Skeletal muscle satellite cell (primary cell): ENCODE measurements around the gene SNAI3.

Experiments used
- H3K27me3 ChIP-seq: 2 replicates; pipeline ENCODE4 v1.7.0; 2013; ENCODE audit warnings: low read length; ENCODE audit not compliant: control insufficient read depth, insufficient read depth
- H3K36me3 ChIP-seq: 2 replicates; pipeline ENCODE4 v1.7.0; 2013; ENCODE audit warnings: mild to moderate bottlenecking, control low read depth, low read length; ENCODE audit not compliant: insufficient read depth
- H3K4me1 ChIP-seq: 2 replicates; pipeline ENCODE4 v1.7.0; 2013; ENCODE audit warnings: low read length; ENCODE audit not compliant: control insufficient read depth, insufficient read depth
- H3K4me2 ChIP-seq: 2 replicates; pipeline ENCODE4 v1.7.0; 2013; ENCODE audit warnings: mild to moderate bottlenecking, low read length
- H3K4me3 ChIP-seq: 2 replicates; pipeline ENCODE4 v1.7.0; 2013; ENCODE audit warnings: low read length
- H3K9ac ChIP-seq: 2 replicates; pipeline ENCODE4 v1.7.0; 2013; ENCODE audit warnings: mild to moderate bottlenecking, low read depth, low read length, moderate library complexity
- H3K9me3 ChIP-seq: replicated peaks from 2 replicates; pipeline ENCODE4 v1.7.0; 2013; ENCODE audit warnings: mild to moderate bottlenecking, control low read depth, low read length

Gene SNAI3

DNA sequence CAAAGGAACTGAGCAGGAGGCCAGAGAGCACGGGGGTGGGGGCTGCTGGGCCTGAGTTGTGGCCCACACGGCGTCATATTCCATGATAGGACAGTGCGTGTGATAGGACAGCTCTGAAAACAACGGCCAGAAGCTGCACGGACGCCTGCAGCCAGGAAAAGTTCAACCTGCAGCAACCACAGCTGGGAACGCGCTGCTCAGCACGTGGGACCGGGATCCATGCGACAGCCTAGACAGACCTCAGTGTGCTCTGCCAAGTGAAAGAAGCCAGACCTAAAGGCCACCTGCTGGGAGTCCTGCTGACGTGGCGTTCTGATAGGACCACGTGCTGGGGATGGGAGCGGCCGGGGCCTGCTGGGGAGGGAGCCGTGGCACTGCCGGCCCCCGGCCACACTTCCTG is 41.6 kb upstream of the SNAI3 start:
- H3K9ac ChIP-seq, result no peak overlapping the region

DNA sequence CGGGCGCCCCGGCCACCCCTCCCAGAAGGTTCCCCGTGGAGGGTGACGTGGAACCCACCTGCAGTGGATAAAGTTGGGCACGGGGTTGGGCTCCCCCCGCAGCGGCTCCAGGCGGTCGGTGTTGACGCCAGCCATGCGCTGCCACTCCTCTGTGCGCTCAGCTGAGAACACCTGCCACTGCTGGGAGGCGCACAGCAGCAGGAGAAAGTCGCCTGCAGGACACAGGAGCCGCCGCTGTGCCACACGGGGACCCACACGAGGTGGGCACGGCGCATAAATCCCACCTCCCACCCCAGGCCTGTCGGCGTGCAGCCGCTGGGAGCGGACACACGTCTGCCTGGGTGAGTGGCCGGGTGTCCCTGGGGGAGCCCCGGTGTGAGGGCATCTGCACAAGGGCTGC is 40.7 kb upstream of the SNAI3 start:
- H3K36me3 ChIP-seq, result peaks cover 76% of the 10 kb centered on the region
- H3K4me2 ChIP-seq, result no peak overlapping the region
- no peak overlapping the region for H3K9ac ChIP-seq
- H3K9me3 ChIP-seq, result no peaks in the 10 kb centered on the region
- H3K4me3 ChIP-seq, result no peak overlapping the region
- H3K27me3 ChIP-seq, result no peaks in the 10 kb centered on the region
- H3K4me1 ChIP-seq, result no peaks in the 10 kb centered on the region

More for the DNA sequence above, 41.6 kb upstream of the SNAI3 start:
- no peaks in the 10 kb centered on the region for H3K4me1 ChIP-seq
- H3K36me3 ChIP-seq, result peaks cover 77% of the 10 kb centered on the region
- no peaks in the 10 kb centered on the region for H3K9me3 ChIP-seq
- H3K27me3 ChIP-seq, result no peaks in the 10 kb centered on the region
- no peak overlapping the region for H3K4me2 ChIP-seq
- H3K4me3 ChIP-seq, result no peak overlapping the region

DNA sequence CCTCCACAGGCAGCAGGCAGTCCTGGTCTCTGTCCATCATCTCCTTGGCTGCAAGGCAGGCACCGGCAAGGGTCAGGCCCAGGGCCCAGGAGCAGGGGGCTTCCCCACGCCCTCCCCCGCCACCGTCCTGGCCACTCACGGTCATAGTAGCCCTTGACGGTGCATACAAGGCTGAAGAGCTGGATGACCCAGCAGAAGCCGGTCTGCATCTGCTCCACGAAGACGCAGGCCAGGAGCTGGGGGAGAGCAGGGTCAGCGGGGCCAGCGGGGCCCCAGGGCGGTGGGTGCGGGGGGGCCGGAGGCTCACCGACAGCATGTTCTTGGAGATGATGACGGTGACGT is 40.1 kb upstream of the SNAI3 start:
- H3K9me3 ChIP-seq, result no peaks in the 10 kb centered on the region
- no peak overlapping the region for H3K4me2 ChIP-seq
- no peak overlapping the region for H3K9ac ChIP-seq
- no peaks in the 10 kb centered on the region for H3K27me3 ChIP-seq
- no peaks in the 10 kb centered on the region for H3K4me1 ChIP-seq
- H3K4me3 ChIP-seq, result no peak overlapping the region
- peaks cover 79% of the 10 kb centered on the region for H3K36me3 ChIP-seq

DNA sequence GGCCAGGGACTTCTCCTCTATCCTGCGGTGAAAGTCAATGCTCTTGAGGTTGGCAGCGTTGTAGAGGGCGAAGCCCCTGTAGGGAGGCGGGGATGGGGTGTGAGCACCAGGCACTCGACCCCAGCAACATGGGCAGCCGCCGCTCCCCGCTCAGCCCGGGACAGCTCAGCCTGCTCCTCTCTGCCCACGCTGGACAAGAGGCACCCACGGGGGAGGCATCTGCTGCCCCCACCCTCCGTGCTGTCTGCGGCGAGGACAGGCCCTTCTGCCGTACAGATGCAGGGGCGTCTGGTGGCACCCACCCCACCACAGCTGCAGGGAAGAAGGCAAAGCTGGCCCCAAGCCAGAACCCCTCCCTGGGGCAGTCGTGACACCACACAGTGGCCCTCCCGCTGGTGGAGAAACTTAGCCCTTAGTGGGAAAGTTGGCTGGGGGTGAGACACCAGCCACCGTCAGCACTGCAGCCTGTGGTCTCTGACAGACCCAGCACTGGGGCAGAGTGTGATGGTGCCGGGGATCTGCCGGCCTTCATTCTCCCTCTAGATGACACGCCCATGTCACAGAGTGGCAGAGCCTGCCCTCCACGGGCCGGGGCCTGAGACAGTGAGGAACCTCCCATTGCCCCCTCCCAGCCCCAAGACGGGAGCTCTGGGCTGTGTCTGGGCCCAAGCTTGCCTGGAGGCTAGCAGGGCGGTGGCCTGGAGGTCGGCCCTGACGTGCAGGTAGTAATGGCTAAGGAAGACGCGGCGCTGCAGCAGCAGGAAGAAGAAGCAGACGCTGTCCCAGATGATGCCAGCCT is 39.5 kb upstream of the SNAI3 start:
- H3K9me3 ChIP-seq, result no peaks in the 10 kb centered on the region
- H3K4me3 ChIP-seq, result no peak overlapping the region
- no peak overlapping the region for H3K9ac ChIP-seq
- peaks cover 79% of the 10 kb centered on the region for H3K36me3 ChIP-seq
- H3K4me1 ChIP-seq, result no peaks in the 10 kb centered on the region
- no peaks in the 10 kb centered on the region for H3K27me3 ChIP-seq
- no peak overlapping the region for H3K4me2 ChIP-seq

DNA sequence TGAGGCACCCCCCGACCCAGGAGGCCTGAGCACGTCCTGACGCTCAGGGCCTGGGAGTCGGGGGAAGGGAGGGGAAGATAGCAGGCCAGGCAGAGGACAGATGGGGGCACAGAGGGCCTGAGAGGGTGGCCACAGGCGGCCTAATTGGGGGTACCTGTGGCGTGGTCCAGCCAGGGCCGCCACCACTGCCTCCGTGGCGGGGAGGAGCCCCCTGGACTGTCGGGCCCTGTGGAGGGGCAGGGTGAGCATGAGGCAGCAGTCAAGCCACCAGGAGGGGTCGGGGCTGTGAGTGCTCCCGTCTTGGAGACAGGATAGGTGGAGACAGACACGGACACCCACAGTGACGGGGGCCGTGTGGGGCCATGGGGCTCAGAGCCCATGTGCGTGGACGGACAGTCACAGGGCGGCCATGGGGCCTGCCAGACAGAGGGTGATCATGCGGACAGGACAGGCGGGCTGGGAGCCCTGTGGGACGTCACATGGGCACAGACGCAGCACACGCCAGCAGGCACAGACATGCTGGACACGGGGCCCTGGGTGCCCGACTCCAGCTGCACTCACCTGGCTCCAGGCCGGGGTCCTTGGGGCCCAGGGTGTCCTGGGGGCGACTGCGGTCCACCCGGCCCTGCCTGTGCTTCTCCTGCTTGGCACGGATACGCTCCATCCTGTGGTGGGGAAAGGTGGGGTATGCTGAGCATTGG is 38.7 kb upstream of the SNAI3 start:
- Histone ChIP-seq H3K9me3 (no peaks in the 10 kb centered on the region), H3K27me3 (no peaks in the 10 kb centered on the region), H3K4me3 (no peak overlapping the region), H3K4me1 (no peaks in the 10 kb centered on the region), H3K9ac (no peak overlapping the region), H3K36me3 (peaks cover 80% of the 10 kb centered on the region), H3K4me2 (no peak overlapping the region)

DNA sequence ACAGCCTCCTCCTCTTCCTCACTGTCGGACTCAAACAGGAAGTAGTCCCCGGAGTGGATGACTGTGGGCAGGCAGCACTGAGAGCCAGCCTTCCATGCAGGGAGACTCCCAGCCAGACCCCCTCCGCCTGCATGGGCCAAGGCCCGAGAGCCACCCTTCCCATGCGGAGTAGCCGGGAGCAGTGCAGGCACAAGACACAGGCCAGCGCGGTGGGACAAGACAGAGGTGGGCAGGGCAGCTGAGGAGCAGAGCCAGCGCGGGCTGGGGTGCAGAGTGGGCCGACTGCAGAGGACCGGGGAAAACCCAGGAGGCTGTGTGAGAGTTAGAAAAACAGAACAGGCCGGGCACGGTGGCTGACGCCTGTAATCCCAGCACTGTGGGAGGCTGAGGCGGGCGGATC is 37.6 kb upstream of the SNAI3 start:
- Histone ChIP-seq H3K4me1 (no peaks in the 10 kb centered on the region), H3K4me2 (no peak overlapping the region), H3K9me3 (no peaks in the 10 kb centered on the region), H3K27me3 (no peaks in the 10 kb centered on the region), H3K9ac (no peak overlapping the region), H3K4me3 (no peak overlapping the region), H3K36me3 (peaks cover 87% of the 10 kb centered on the region)

DNA sequence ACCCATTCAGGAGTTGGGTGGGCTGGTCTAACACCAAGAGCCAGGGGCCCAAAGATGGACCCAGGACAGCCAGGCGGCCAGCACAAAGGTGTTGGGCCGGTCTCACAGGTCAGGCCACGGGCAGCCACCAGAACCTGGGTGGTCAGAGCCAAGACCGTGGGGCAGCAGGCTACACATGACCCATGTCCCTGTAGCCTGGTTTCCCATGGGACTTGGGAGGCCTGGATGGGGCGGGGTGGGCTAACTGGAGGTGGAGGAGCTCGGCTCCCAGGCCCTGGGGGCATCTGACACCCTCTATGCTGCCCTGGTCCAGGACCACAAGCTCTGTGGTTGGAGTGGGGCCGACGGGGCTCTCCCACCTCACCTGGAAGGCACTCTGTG is 37.2 kb upstream of the SNAI3 start:
- H3K9me3 ChIP-seq, result no peaks in the 10 kb centered on the region
- peaks cover 91% of the 10 kb centered on the region for H3K36me3 ChIP-seq
- no peak overlapping the region for H3K9ac ChIP-seq
- H3K4me2 ChIP-seq, result no peak overlapping the region
- H3K4me1 ChIP-seq, result no peaks in the 10 kb centered on the region
- no peak overlapping the region for H3K4me3 ChIP-seq
- no peaks in the 10 kb centered on the region for H3K27me3 ChIP-seq

DNA sequence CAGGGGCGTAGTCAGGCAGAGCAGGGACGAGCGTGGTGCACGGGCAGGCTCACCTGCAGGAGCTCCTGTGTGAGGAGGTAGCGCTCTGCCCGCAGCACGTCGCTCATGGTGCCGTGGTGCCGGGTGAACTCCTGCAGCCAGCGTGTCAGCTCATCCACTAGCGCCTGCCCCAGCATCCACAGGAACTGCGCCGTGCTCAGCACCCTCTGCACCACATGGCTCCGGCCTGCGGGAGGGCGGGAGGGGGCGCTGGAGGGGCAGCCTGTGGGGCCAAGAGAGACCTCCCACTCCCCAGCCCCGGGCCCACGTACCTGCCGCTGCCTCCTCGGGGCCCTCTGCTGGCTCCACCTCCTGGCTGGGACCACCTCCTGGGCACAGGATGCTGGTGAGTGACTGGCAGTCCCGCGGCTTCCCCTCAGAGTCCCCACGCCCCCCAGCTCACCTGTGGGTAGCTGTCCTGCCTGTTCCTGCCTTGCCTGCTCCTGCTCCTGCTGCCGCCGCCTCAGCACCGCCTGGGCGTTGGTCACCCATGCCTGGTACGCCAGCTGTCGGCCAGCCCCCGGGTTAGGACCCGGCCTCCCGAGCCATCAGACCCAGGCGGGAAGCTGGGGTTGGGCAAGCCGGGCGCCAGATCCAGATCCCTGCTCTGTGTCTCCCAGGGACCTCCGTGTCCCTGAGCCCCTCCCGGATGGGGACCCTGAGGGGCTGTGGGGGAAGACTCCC is 36.6 kb upstream of the SNAI3 start:
- Histone ChIP-seq H3K4me3 (no peak overlapping the region), H3K9me3 (no peaks in the 10 kb centered on the region), H3K27me3 (no peaks in the 10 kb centered on the region), H3K36me3 (peaks cover 94% of the 10 kb centered on the region), H3K4me1 (no peaks in the 10 kb centered on the region), H3K4me2 (no peak overlapping the region), H3K9ac (no peak overlapping the region)

DNA sequence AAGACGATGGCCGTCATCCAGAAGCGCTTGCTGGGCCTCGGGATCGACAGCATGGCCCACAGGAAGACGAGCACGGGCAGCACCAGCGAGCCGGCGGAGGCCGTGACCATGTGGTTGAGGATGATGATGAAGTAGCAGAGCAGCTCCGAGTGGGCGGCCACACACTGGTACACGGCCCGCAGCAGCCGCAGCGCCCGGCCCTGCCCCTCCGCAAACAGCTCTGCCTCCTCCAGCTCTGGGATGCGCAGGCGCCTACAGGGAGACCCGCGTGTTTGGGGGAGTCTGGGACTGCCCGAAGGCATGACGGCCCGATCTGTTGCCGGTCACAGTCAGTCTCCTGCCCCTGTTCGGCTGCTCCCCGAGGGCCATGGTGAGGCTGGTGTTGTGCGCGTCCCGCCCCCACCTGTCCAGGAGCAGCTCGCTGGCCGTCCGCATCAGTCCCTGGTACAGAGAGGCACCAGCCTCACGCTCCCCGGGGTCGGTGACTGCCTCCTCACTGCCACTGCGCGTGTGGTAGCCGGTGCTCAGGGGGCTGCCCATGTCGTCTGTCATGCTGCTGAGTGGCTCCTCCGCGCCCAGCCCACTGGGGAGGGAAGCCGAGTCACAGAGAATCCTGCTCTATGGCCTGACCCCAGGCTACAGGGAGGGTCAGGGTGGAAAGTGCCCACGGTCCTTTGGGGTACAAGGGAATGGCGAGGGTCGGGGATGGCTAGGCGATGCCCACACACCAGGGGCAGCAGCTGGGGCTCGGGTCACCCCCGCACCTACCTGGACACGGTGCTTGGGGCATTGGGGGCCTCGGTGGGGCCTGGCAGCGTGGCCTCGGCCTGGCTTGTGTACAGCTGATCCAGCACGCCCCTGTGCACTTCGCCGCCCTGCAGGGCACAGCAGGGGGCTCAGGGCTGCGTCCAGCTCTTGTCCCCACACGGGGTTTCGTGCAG is 35.8 kb upstream of the SNAI3 start:
- no peaks in the 10 kb centered on the region for H3K4me1 ChIP-seq
- H3K9me3 ChIP-seq, result no peaks in the 10 kb centered on the region
- no peak overlapping the region for H3K9ac ChIP-seq
- H3K27me3 ChIP-seq, result no peaks in the 10 kb centered on the region
- H3K4me3 ChIP-seq, result no peak overlapping the region
- peaks cover 94% of the 10 kb centered on the region for H3K36me3 ChIP-seq
- no peak overlapping the region for H3K4me2 ChIP-seq

DNA sequence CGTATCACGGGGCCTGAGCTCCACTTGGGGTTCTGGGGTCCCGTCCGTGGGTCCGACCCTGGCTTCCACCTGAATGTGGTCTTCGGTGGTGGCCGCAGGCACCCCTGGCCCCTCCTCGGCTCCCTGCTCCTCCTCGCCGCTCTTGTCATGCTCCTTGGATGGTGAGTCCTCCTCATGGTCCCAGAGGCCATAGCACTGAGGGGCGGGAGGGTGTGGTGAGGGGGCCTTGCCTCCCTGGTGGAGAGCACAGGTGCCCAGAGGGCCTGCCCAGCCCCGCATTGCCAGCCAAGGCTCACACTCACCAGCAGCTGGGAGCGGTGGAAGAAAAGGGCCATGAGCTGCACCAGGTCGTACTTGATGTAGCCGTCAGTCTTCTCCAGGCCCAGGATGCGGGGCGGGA is 34.9 kb upstream of the SNAI3 start:
- H3K36me3 ChIP-seq, result peaks cover 95% of the 10 kb centered on the region
- H3K9me3 ChIP-seq, result no peaks in the 10 kb centered on the region
- no peaks in the 10 kb centered on the region for H3K27me3 ChIP-seq
- no peaks in the 10 kb centered on the region for H3K4me1 ChIP-seq
- no peak overlapping the region for H3K4me2 ChIP-seq
- H3K9ac ChIP-seq, result no peak overlapping the region
- no peak overlapping the region for H3K4me3 ChIP-seq

DNA sequence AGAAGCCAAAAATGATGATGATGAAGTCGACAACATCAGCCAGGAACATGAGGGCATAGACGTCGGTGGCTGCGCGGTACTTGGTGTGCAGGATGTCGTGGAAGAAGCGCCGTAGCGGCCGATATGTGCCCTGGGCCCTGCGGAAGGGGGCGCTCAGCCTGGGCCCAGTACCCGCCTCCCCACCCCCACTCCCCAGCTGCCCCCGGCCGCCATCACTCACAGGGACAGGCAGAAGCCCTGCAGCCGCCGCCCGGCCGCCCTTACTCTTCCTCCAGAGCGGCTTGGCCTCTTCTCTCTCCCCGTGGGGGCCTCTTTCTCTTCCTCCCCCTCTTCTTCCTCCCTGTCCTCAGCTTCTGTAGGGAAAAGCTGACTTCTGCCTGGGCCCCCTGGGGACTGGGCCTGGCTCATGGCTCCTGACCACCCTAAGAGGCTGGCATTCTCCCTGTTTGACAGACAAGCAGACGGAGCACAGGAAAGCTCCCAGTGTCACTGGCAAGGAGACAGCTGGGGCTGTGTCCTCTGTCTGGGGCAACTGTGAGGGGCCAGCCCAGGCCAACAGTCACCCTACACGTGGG is 34.2 kb upstream of the SNAI3 start:
- no peak overlapping the region for H3K4me2 ChIP-seq
- H3K27me3 ChIP-seq, result no peaks in the 10 kb centered on the region
- no peaks in the 10 kb centered on the region for H3K9me3 ChIP-seq
- H3K4me1 ChIP-seq, result no peaks in the 10 kb centered on the region
- H3K4me3 ChIP-seq, result no peak overlapping the region
- no peak overlapping the region for H3K9ac ChIP-seq
- H3K36me3 ChIP-seq, result peaks cover 96% of the 10 kb centered on the region
